ENCODE data around the gene TMBIM6. TPM values are rescaled to one million over a fixed set of nuclear protein-coding genes. Genes with fewer than 3 reads are reported as not detected.

TMBIM6 gene
- total and polyA plus RNA-seq, 2 donors from 2014 or later = 644 to 724 TPM

- no peaks in the 10 kb centered on the region for H3K36me3 ChIP-seq (ENCODE audit: control insufficient read depth in 2 of 3, insufficient read depth in 3 of 3, low read length in 3 of 3)
- H3K4me3 ChIP-seq (ENCODE audit: low read length in 3 of 3) = no peak overlapping the region
- H3K27me3 ChIP-seq (ENCODE audit: control insufficient read depth, insufficient read depth, low read length) = no peaks in the 10 kb centered on the region
- DNase-seq (peak; percentile 63 to 83 (median 75)), FAIRE-seq (no peak)
- H3K4me1 ChIP-seq (ENCODE audit: control insufficient read depth in 2 of 3, insufficient read depth in 2 of 3, low read depth in 1 of 3, low read length in 3 of 3) = no peaks in the 10 kb centered on the region
- no peak overlapping the region for H3K27ac ChIP-seq (ENCODE audit: low read depth in 2 of 2, low read length in 2 of 2)
- intact Hi-C loops (cut with DNase I) = no loop called here
- peak; percentile 82 for TF ChIP-seq CTCF (IDR thresholded peaks at IDR 0.05; ENCODE audit: borderline replicate concordance, extremely low read depth, insufficient read depth)
- H3K9me3 ChIP-seq (ENCODE audit: control insufficient read depth in 2 of 3, insufficient read depth in 1 of 3, low read length in 3 of 3) = no peaks in the 10 kb centered on the region
- no peak overlapping the region for H3K9ac ChIP-seq (ENCODE audit: low read length in 3 of 3)
These were observed 35.1 kb downstream of the TMBIM6 start for GRCh38 chr12:49776413-49776812.

DNA sequence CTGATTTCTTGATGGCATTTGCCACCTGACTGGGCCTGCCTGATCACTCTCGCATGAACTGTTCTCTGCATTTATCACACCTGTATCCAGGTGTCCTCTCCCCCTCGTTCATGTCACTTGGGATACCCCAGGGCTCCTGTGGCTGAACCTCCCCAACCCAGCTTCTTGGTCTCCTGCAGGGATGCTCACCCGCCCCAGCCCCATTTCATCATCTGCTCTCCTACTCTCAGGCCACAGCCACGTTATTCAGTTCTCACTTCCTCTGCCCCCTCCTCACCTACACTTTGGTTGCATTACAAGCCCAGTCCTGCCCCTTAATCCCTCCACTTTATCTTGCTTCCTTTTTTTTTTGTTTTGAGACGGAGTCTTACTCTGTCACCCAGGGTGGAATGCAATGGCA, 35.5 kb downstream of the TMBIM6 start:
- TF ChIP-seq CTCF (IDR thresholded peaks at IDR 0.05; ENCODE audit: borderline replicate concordance, extremely low read depth, insufficient read depth) = no peak
- no peaks in the 10 kb centered on the region for H3K36me3 ChIP-seq (ENCODE audit: control insufficient read depth in 2 of 3, insufficient read depth in 3 of 3, low read length in 3 of 3)
- H3K4me1 ChIP-seq (ENCODE audit: control insufficient read depth in 2 of 3, insufficient read depth in 2 of 3, low read depth in 1 of 3, low read length in 3 of 3) = no peaks in the 10 kb centered on the region
- intact Hi-C loops (cut with DNase I) = no loop called here
- no peaks in the 10 kb centered on the region for H3K27me3 ChIP-seq (ENCODE audit: control insufficient read depth, insufficient read depth, low read length)
- DNase-seq (no peak), FAIRE-seq (no peak)
- H3K9ac ChIP-seq (ENCODE audit: low read length in 3 of 3) = no peak overlapping the region
- H3K27ac ChIP-seq (ENCODE audit: low read depth in 2 of 2, low read length in 2 of 2) = no peak overlapping the region
- no peaks in the 10 kb centered on the region for H3K9me3 ChIP-seq (ENCODE audit: control insufficient read depth in 2 of 3, insufficient read depth in 1 of 3, low read length in 3 of 3)
- no peak overlapping the region for H3K4me3 ChIP-seq (ENCODE audit: low read length in 3 of 3)

DNA sequence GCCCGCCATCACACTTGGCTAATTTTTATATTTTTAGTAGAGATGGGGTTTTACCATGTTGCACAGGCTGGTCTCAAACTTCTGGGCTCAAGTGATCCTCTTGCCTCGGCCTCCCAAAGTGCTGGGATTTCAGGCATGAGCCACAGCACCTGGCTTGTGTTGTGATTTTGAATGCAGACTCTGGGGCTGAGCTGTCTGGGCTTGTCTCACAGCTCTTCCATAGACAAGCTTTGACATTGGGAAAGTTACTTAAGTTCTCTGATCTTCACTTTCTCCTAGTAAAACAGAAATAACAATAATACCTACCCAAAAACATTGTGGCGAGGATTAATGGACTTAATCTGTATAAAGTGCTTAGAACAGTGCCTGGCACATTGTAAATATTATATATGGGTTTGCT, 36.0 kb downstream of the TMBIM6 start:
- H3K27me3 ChIP-seq (ENCODE audit: control insufficient read depth, insufficient read depth, low read length) = no peaks in the 10 kb centered on the region
- H3K9ac ChIP-seq (ENCODE audit: low read length in 3 of 3) = no peak overlapping the region
- no peak overlapping the region for H3K27ac ChIP-seq (ENCODE audit: low read depth in 2 of 2, low read length in 2 of 2)
- H3K4me1 ChIP-seq (ENCODE audit: control insufficient read depth in 2 of 3, insufficient read depth in 2 of 3, low read depth in 1 of 3, low read length in 3 of 3) = no peaks in the 10 kb centered on the region
- intact Hi-C loops (cut with DNase I) = no loop called here
- DNase-seq (no peak), FAIRE-seq (no peak)
- no peak for TF ChIP-seq CTCF (IDR thresholded peaks at IDR 0.05; ENCODE audit: borderline replicate concordance, extremely low read depth, insufficient read depth)
- H3K9me3 ChIP-seq (ENCODE audit: control insufficient read depth in 2 of 3, insufficient read depth in 1 of 3, low read length in 3 of 3) = no peaks in the 10 kb centered on the region
- H3K36me3 ChIP-seq (ENCODE audit: control insufficient read depth in 2 of 3, insufficient read depth in 3 of 3, low read length in 3 of 3) = no peaks in the 10 kb centered on the region
- H3K4me3 ChIP-seq (ENCODE audit: low read length in 3 of 3) = no peak overlapping the region
